NCI-H69 (cell line): ENCODE data around the gene PLXNA2.
A peak's percentile ranks its signal among the peaks of the same experiment; 100 is the strongest.

ENCODE experiments used
- DNase-seq: peaks from one replicate; lab custom pipeline; 2025; lab: John Stamatoyannopoulos, UW

Gene PLXNA2

GRCh38 chr1:208182880-208183645 lies 61.1 kb downstream of the PLXNA2 start:
- no peak for DNase-seq

GRCh38 chr1:208181364-208181763 lies 62.8 kb downstream of the PLXNA2 start:
- peak; percentile 89 for DNase-seq

- DNase-seq, result no peak
Observed at GRCh38 chr1:208180421-208180820, 63.8 kb downstream of the PLXNA2 start.

- peak; percentile 88 for DNase-seq
Observed at GRCh38 chr1:208179961-208180409, 64.2 kb downstream of the PLXNA2 start.

- peak; percentile 87 for DNase-seq
Observed at GRCh38 chr1:208179263-208179816, 64.8 kb downstream of the PLXNA2 start.

- DNase-seq, result peak; percentile 98
Observed at GRCh38 chr1:208178091-208178529, 66.1 kb downstream of the PLXNA2 start.

- peak; percentile 83 for DNase-seq
Observed at GRCh38 chr1:208177656-208178055, 66.5 kb downstream of the PLXNA2 start.

- no peak for DNase-seq
Observed at GRCh38 chr1:208176649-208177048, 67.5 kb downstream of the PLXNA2 start.

GRCh38 chr1:208175508-208175895 lies 68.7 kb downstream of the PLXNA2 start:
- DNase-seq, result peak; percentile 42

GRCh38 chr1:208174731-208175507 lies 69.3 kb downstream of the PLXNA2 start:
- DNase-seq, result peak; percentile 62

GRCh38 chr1:208174200-208174599 lies 70.0 kb downstream of the PLXNA2 start:
- DNase-seq, result peak; percentile 94

- DNase-seq, result peak; percentile 58
Observed at GRCh38 chr1:208173749-208174148, 70.4 kb downstream of the PLXNA2 start.

- DNase-seq, result peak; percentile 25
Observed at GRCh38 chr1:208172423-208173145, 71.6 kb downstream of the PLXNA2 start.

- no peak for DNase-seq
Observed at GRCh38 chr1:208171616-208172422, 72.4 kb downstream of the PLXNA2 start.

GRCh38 chr1:208170252-208170651 lies 73.9 kb downstream of the PLXNA2 start:
- peak; percentile 94 for DNase-seq

- no peak for DNase-seq
Observed at GRCh38 chr1:208169081-208169879, 74.9 kb downstream of the PLXNA2 start.

- peak; percentile 99 for DNase-seq
Observed at GRCh38 chr1:208167261-208167869, 76.8 kb downstream of the PLXNA2 start.

GRCh38 chr1:208166340-208167138 lies 77.6 kb downstream of the PLXNA2 start:
- DNase-seq, result peak; percentile 79

- no peak for DNase-seq
Observed at GRCh38 chr1:208165659-208166058, 78.5 kb downstream of the PLXNA2 start.
